HepG2 (cell line): ENCODE results near the gene RIMKLB. TPM values are rescaled to one million over a fixed set of nuclear protein-coding genes. Genes with fewer than 3 reads are reported as not detected.
"Not testable (repeated sequence)": the region's sequence is repeated elsewhere in the genome, so short reads cannot be mapped to it uniquely, and the experiment has no call there.

Source experiments
- ATAC-seq: fragments of 200-7000 bp; cut with Tn5 transposase; 3 replicates; pipeline ENCODE4 v1.9.1; 2020; ENCODE audit warnings: mild to moderate bottlenecking, moderate library complexity
- BruUV-seq: library from RNA; stranded (reverse); fragments of 400-500 nt; replicated peaks from 2 replicates; lab custom pipeline; 2021; lab: Mats Ljungman, UMichigan
- CTCF ChIA-PET: fragments of 300-600 bp; formaldehyde crosslinking; extraction: SDS; loops from one replicate; lab custom pipeline; 2021; ENCODE audit warnings: low total read pairs, inconsistent platforms, low intra/inter-chr PET ratio; lab: Yijun Ruan, JAX
- POLR2A ChIA-PET: fragments of 350-600 bp; sonication (Branson Sonifier 250); formaldehyde crosslinking; loops from one replicate; lab custom pipeline; 2020; ENCODE audit warnings: antibody characterized with exemption, inconsistent platforms; lab: Yijun Ruan, JAX
- DNase-seq: peaks from one replicate; pipeline ENCODE4 v3.0.0-alpha.2; 2015; ENCODE audit warnings: low spot score
- FAIRE-seq: peaks from 3 replicates; lab custom pipeline; 2011; peaks lifted over from hg19 to GRCh38; lab: Jason Lieb, UNC
- H2AFZ ChIP-seq: one replicate; pipeline ENCODE4 v1.6.1; 2011; ENCODE audit warnings: low read length, inconsistent platforms
- H3K27ac ChIP-seq: fragments of 300-600 bp; 3 replicates; pipeline ENCODE4 v1.8.0; 2011; ENCODE audit warnings: mixed run types, mild to moderate bottlenecking, mixed read lengths, low read length, inconsistent platforms; ENCODE audit not compliant: insufficient read depth; ENCODE audit errors: extremely low read length
- H3K27me3 ChIP-seq, 2 experiments: fragments of 200-600 bp in 1 of 2; 2 replicates in 1 of 2; 3 replicates in 1 of 2; pipeline versions ENCODE4 v1.6.0 to v1.8.0; 2011; ENCODE audit warnings: low read length in 2 of 2, mild to moderate bottlenecking in 2 of 2, moderate library complexity in 2 of 2, inconsistent platforms in 1 of 2; ENCODE audit not compliant: insufficient read depth in 2 of 2, control insufficient read depth in 1 of 2
- H3K36me3 ChIP-seq, 2 experiments: fragments of 200-600 bp in 1 of 2; replicated peaks in 1 of 2; 2 replicates in 1 of 2; 3 replicates in 1 of 2; pipeline versions ENCODE4 v1.5.1 to v1.8.0; 2011; ENCODE audit warnings: low read length in 2 of 2, inconsistent platforms in 1 of 2; ENCODE audit not compliant: insufficient read depth in 2 of 2, control insufficient read depth in 1 of 2
- H3K4me1 ChIP-seq: 2 replicates; pipeline ENCODE4 v1.5.1; 2012; ENCODE audit warnings: low read length, inconsistent platforms; ENCODE audit not compliant: insufficient read depth
- H3K4me2 ChIP-seq: 2 replicates; pipeline ENCODE4 v1.6.0; 2011; ENCODE audit warnings: low read depth, low read length, inconsistent platforms
- H3K4me3 ChIP-seq, 3 experiments: fragments of 200-600 bp in 1 of 3; sonication (generic), shearing (Covaris generic) in 1 of 3; replicated peaks in 1 of 3; 2 replicates each; pipeline ENCODE4 v1.5.1; 2011 to 2016; ENCODE audit warnings: low read length in 3 of 3, inconsistent platforms in 2 of 3, low read depth in 2 of 3, mild to moderate bottlenecking in 2 of 3, control low read depth in 1 of 3, mixed read lengths in 1 of 3; ENCODE audit not compliant: insufficient read depth in 1 of 3
- H3K79me2 ChIP-seq: one replicate; pipeline ENCODE4 v1.6.1; 2011; ENCODE audit warnings: low read length, inconsistent platforms; ENCODE audit not compliant: insufficient read depth
- H3K9ac ChIP-seq: 2 replicates; pipeline ENCODE4 v1.6.0; 2011; ENCODE audit warnings: mild to moderate bottlenecking, low read depth, low read length, inconsistent platforms; ENCODE audit not compliant: insufficient read depth
- H3K9me3 ChIP-seq: 2 replicates; pipeline ENCODE4 v1.5.1; 2012; ENCODE audit warnings: mild to moderate bottlenecking, low read length
- H4K20me1 ChIP-seq: 2 replicates; pipeline ENCODE4 v1.6.0; 2011; ENCODE audit warnings: inconsistent platforms, mild to moderate bottlenecking, low read length, moderate library complexity; ENCODE audit not compliant: insufficient read depth
- WGBS: methylation state at CpG from one replicate; pipeline ENCODE4 v1.1.6; 2017; ENCODE audit warnings: low lambda C conversion rate; 5-methylcytosine and 5-hydroxymethylcytosine counted together
- in situ Hi-C: cut with HindIII; loops from 2 replicates; pipeline ENCODE4 v1.10.0; 2017; ENCODE audit warnings: low pct_unique_long_range_greater_than_20kb; ENCODE audit not compliant: extremely low pct_ligation_motif_present
- intact Hi-C: fragments of 100-400 bp; cut with micrococcal nuclease; formaldehyde crosslinking; loops from one replicate; pipeline ENCODE4 v1.10.0; 2022; ENCODE audit not compliant: unreplicated experiment
- polyA plus RNA-seq, 8 experiments: library from polyadenylated mRNA; depleted of rRNA in 3 of 8; stranded (reverse) in 7 of 8; unstranded in 1 of 8; fragments of >200 nt; fragmentation: Illumina TruSeq in 4 of 8; extraction: Trizol in 4 of 8; gene quantifications; 2 replicates each; pipeline versions ENCODE4 v1.2.1 to v1.2.3, GENCODE V29; 2011 to 2016; ENCODE audit warnings: low read depth in 4 of 8, missing spikeins in 1 of 8, mixed read lengths in 1 of 8; ENCODE audit not compliant: insufficient read depth in 1 of 8
- total RNA-seq, 5 experiments: library from RNA; depleted of rRNA; stranded (reverse); fragments of >200 nt; fragmentation: Illumina TruSeq; extraction: Trizol; gene quantifications; 2 replicates each; pipeline ENCODE4 v1.2.3, GENCODE V29; 2016; ENCODE audit warnings: low read depth in 1 of 5

The RIMKLB gene
- total and polyA plus RNA-seq, 2 of the 13 experiments (the other 11 are each of a cell fraction or from before 2014, with no cell fraction given): 0.33 to 0.40 TPM

DNA sequence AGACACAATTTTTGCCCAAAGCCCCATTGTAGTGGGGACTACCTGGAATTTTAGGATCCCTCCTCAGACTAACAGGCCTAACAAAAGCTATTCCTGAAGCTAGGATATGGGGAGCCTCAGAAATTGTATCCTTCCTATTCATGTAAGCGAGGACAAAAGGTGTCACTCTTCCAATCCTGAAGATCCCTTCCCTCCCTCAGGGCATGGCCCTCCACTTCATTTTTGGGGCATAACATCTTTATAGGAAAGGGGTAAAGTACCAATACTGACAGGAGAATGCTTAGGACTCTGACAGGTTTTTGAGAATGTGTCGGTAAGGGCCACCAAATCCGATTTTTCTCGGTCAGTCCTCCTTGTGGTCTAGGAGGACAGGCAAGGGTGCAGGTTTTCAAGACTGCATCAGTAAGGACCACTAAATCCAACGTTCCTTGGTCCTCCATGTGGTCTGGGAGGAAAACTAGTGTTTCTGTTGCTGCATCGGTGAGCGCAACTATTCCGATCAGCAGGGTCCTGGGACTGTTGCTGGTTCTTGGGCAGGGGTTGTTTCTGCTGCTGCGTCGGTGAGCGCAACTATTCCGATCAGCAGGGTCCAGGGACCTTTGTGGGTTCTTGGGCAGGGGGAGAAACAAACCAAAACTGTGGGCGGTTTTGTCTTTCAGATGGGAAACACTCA lies 91.7 kb downstream of the RIMKLB start:
- H3K9ac ChIP-seq, in situ Hi-C loops, H3K9me3 ChIP-seq, ATAC-seq, BruUV-seq, DNase-seq, H3K36me3 ChIP-seq, H3K27ac ChIP-seq, intact Hi-C loops, CTCF ChIA-PET, H3K4me2 ChIP-seq, H4K20me1 ChIP-seq, POLR2A ChIA-PET, H3K27me3 ChIP-seq, FAIRE-seq, H3K79me2 ChIP-seq, H3K4me3 ChIP-seq, H2AFZ ChIP-seq, H3K4me1 ChIP-seq: not testable (repeated sequence)
- 70% methylated on average over 10 of the region's 13 CpGs for WGBS

DNA sequence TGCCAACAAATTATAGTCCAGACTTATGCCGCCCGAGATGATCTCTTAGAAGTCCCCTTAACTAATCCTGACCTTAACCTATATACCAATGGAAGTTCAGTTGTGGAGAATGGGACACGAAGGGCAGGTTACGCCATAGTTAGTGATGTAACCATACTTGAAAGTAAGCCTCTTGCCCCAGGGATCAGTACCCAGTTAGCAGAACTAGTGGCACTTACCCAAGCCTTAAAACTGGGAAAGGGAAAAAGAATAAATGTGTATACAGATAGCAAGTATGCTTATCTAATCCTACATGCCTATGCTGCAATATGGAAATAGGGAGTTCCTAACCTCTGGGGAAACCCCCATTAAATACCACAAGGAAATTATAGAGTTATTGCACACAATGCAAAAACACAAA lies 95.4 kb downstream of the RIMKLB start:
- H3K36me3 ChIP-seq, FAIRE-seq, BruUV-seq, CTCF ChIA-PET, in situ Hi-C loops, H3K27ac ChIP-seq, H3K4me1 ChIP-seq, ATAC-seq, H3K27me3 ChIP-seq, H3K9me3 ChIP-seq, H3K79me2 ChIP-seq, intact Hi-C loops, H4K20me1 ChIP-seq, H3K9ac ChIP-seq, DNase-seq, H3K4me3 ChIP-seq, H2AFZ ChIP-seq, H3K4me2 ChIP-seq, POLR2A ChIA-PET: not testable (repeated sequence)
- 27% methylated on average over 4 of the region's 4 CpGs for WGBS

DNA sequence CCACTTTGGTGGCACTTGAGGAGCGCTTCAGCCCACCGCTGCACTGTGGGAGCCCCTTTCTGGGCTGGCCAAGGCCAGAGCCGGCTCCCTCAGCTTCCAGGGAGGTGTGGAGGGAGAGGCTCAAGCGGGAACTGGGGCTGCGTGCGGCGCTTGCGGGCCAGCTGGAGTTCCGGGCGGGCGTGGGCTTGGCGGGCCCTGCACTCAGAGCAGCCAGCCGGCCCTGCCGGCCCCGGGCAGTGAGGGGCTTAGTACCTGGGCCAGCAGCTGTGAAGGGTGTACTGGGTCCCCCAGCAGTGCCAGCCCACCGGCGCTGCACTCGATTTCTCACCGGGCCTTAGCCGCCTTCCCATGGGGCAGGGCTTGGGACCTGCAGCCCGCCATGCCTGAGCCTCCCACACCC lies 96.8 kb downstream of the RIMKLB start:
- in situ Hi-C loops: not testable (repeated sequence)

More for the DNA sequence above, 96.8 kb downstream of the RIMKLB start:
- H3K4me2 ChIP-seq, ATAC-seq, H2AFZ ChIP-seq, FAIRE-seq, H3K36me3 ChIP-seq, H3K4me3 ChIP-seq, H3K79me2 ChIP-seq, POLR2A ChIA-PET, CTCF ChIA-PET, H3K4me1 ChIP-seq, H3K9me3 ChIP-seq, H3K27ac ChIP-seq, H3K27me3 ChIP-seq, DNase-seq, BruUV-seq, H3K9ac ChIP-seq, intact Hi-C loops, H4K20me1 ChIP-seq: not testable (repeated sequence)
- 91% methylated on average over 7 of the region's 21 CpGs for whole genome bisulfite sequencing
